ENCODE data around the gene NFATC1.

DNA sequence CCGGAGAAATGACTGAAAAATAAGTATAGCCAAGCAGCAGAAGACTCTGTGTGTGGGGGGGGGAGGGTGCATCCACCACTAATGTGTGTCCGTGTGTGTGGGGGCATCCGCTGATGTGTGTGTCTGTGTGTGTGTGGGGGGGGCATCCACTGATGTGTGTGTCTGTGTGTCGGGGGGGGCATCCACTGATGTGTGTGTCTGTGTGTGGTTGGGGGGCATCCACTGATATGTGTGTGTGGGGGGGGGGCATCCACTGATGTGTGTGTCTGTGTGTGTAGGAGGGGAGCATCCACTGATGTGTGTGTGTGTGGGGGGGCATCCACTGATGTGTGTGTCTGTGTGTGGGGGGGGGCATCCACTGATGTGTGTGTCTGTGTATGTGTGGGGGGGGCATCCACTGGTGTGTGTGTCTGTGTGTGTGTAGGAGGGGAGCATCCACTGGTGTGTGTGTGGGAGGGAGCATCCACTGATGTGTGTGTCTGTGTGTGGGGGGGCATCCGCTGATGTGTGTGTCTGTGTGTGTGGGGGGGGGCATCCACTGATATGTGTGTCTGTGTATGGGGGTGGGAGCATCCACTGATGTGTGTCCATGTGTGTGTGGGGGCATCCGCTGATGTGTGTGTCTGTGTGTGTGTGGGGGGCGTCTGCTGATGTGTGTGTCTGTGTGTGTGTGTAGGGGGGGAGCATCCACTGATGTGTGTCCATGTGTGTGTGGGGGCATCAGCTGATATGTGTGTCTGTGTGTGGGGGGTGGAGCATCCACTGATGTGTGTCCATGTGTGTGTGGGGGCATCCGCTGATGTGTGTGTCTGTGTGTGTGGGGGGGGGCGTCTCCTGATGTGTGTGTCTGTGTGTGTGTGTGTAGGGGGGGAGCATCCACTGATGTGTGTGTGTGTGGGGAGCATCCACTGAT lies 125.0 kb downstream of the NFATC1 start:
- no peak for TF ChIP-seq RCOR1 (IDR thresholded peaks at IDR 0.05; ENCODE audit: low read length)
- TF ChIP-seq CTCF (IDR thresholded peaks at IDR 0.05) = no peak
- TF ChIP-seq POLR2AphosphoS5 (IDR thresholded peaks at IDR 0.05; ENCODE audit: low read depth, low read length) = no peak
- TF ChIP-seq RAD21 (IDR thresholded peaks at IDR 0.05; ENCODE audit: low read length) = no peak
- no peak for TF ChIP-seq TAF1 (IDR thresholded peaks at IDR 0.05; ENCODE audit: borderline replicate concordance, low read depth, low read length)
- TF ChIP-seq GABPA (IDR thresholded peaks at IDR 0.05; ENCODE audit: low read depth) = no peak
- TF ChIP-seq EZH2phosphoT487 (IDR thresholded peaks at IDR 0.05; ENCODE audit: borderline replicate concordance, low read depth) = no peak
- TF ChIP-seq FOXJ3 (CRISPR knock-in tag; IDR thresholded peaks at IDR 0.05) = no peak
- TF ChIP-seq TEAD4 (IDR thresholded peaks at IDR 0.05; ENCODE audit: borderline replicate concordance, insufficient read depth) = no peak
- TF ChIP-seq MAX (IDR thresholded peaks at IDR 0.05; ENCODE audit: low read depth) = no peak
